ENCODE measurements around the gene SMAD3. TPM values are rescaled to one million over a fixed set of nuclear protein-coding genes. Genes with fewer than 3 reads are reported as not detected.

The SMAD3 gene
- polyA plus RNA-seq, 1 experiment = 59.4 TPM

DNA sequence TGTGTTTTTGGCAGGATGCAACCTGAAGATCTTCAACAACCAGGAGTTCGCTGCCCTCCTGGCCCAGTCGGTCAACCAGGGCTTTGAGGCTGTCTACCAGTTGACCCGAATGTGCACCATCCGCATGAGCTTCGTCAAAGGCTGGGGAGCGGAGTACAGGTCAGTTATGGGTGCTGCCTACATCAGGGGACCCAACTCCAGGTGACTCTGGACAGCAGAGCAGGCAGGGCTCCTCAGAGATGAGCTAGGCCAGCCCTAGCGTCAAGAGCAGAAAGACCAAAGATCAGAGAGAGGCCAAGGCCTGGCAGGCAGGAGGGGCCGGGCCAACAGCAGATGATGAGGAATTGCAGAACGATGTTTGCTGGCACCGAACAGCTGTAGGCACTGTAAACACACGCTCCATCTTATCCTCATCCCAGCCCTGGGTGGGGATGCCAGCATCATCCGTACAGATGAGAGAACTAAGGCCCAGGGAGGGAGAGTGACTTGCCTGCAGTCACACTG, 122.0 kb downstream of the SMAD3 start:
- TF ChIP-seq, protein P1, sequence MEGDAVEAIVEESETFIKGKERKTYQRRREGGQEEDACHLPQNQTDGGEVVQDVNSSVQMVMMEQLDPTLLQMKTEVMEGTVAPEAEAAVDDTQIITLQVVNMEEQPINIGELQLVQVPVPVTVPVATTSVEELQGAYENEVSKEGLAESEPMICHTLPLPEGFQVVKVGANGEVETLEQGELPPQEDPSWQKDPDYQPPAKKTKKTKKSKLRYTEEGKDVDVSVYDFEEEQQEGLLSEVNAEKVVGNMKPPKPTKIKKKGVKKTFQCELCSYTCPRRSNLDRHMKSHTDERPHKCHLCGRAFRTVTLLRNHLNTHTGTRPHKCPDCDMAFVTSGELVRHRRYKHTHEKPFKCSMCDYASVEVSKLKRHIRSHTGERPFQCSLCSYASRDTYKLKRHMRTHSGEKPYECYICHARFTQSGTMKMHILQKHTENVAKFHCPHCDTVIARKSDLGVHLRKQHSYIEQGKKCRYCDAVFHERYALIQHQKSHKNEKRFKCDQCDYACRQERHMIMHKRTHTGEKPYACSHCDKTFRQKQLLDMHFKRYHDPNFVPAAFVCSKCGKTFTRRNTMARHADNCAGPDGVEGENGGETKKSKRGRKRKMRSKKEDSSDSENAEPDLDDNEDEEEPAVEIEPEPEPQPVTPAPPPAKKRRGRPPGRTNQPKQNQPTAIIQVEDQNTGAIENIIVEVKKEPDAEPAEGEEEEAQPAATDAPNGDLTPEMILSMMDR (IDR thresholded peaks at IDR 0.05; ENCODE audit: insufficient read depth, low read depth, low read length) = no peak
- ChIA-PET CTCF (interaction anchor here (0.7 to 1.5 kb wide), 3 partner anchors 8 to 246 kb away, joined by 3 read pairs; no protein-coding TSS in a partner anchor), POLR2A (no interaction called here)
- H3K4me3 ChIP-seq (ENCODE audit: low read depth, low read length) = no peak overlapping the region
- no peaks in the 10 kb centered on the region for H3K27me3 ChIP-seq (ENCODE audit: control insufficient read depth, insufficient read depth, low read length)
- peaks cover 48% of the 10 kb centered on the region for H3K36me3 ChIP-seq (ENCODE audit: control insufficient read depth, insufficient read depth, low read length)
- no peak for DNase-seq (ENCODE audit: low read depth)

DNA sequence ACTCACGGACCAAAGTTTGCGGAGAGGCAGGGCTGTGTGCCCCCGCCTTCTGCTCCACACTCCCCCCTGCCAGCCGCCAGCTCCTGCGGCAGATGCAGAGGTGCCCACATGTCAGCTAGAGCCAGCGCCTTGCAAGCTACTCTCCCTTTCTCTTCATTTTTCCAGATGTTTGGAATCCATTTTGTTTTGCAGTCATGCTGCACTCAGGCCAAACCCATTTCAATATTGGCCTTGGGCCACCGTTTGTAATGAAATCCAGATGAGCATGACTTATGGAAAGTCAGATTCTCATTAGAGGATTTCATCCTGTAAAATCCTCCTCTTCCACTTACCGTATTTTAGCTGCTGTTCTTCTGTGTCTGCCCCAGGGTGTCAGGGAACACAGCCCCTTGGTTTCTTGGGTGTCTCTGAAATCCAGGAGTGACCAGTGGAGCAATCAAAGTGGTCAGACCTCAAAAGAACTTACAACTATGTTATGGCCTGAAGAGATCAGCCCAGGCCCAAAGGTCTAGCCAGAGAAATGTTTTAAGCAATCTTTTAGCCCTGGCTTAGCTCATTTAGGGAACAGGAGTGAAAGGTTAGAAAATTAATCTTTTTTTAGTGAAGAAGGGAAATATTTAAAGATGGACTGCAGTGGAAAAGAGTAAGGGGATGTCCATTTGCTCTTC, 123.3 kb downstream of the SMAD3 start:
- H3K27me3 ChIP-seq (ENCODE audit: control insufficient read depth, insufficient read depth, low read length) = no peaks in the 10 kb centered on the region
- peak; percentile 87 for DNase-seq (ENCODE audit: low read depth)
- TF ChIP-seq, protein P1 (IDR thresholded peaks at IDR 0.05; ENCODE audit: insufficient read depth, low read depth, low read length) = no peak
- POLR2A ChIA-PET = interaction anchor here (0.6 kb wide), 1 partner anchor 147 kb away, joined by 3 read pairs; no protein-coding TSS in a partner anchor
- H3K4me3 ChIP-seq (ENCODE audit: low read depth, low read length) = no peak overlapping the region
- CTCF ChIA-PET = interaction anchor here (1.0 to 1.5 kb wide), 4 partner anchors 8 to 245 kb away, joined by 3 read pairs; no protein-coding TSS in a partner anchor
- peaks cover 49% of the 10 kb centered on the region for H3K36me3 ChIP-seq (ENCODE audit: control insufficient read depth, insufficient read depth, low read length)

DNA sequence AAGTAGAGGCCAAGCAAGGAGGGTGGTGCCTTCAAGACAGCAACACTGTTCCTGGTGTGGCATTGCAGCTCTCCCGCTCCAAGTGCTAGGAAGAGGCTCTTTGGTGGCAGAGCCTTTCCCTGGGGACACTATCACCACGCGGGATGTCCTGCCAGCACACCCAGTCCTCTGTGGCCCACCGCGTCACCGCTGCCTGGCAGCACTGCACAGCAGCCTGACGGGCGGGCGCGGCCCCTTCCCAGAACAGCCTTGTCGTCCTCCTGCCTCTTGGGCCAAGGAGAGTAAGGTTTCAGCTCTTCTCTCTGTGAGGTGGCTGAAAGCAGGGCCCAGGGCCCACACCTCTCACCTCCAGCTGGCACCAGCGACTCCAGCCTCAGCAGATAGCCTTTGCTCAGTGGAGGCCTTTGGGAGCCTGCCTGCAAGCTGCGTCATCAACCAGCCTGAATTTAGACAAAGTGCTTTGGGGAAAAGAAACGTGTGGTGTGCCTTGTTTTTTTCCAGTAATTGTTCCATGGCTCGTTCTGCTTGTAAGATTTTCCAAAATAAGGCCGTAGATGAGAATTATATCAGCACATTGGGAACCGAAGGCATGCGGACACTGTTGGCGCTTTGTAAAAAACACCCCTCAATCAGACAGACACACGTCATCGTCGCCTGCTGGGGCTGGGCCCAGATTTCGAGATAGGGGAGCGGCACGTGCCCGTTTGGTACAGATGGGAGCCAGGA, 124.1 kb downstream of the SMAD3 start:
- H3K27me3 ChIP-seq (ENCODE audit: control insufficient read depth, insufficient read depth, low read length) = no peaks in the 10 kb centered on the region
- ChIA-PET CTCF (interaction anchor here (1.0 to 1.3 kb wide), 3 partner anchors 9 to 115 kb away, joined by 3 read pairs; no protein-coding TSS in a partner anchor), POLR2A (no interaction called here)
- TF ChIP-seq, protein P1 (IDR thresholded peaks at IDR 0.05; ENCODE audit: insufficient read depth, low read depth, low read length) = no peak
- peaks cover 47% of the 10 kb centered on the region for H3K36me3 ChIP-seq (ENCODE audit: control insufficient read depth, insufficient read depth, low read length)
- no peak overlapping the region for H3K4me3 ChIP-seq (ENCODE audit: low read depth, low read length)
- DNase-seq (ENCODE audit: low read depth) = no peak

DNA sequence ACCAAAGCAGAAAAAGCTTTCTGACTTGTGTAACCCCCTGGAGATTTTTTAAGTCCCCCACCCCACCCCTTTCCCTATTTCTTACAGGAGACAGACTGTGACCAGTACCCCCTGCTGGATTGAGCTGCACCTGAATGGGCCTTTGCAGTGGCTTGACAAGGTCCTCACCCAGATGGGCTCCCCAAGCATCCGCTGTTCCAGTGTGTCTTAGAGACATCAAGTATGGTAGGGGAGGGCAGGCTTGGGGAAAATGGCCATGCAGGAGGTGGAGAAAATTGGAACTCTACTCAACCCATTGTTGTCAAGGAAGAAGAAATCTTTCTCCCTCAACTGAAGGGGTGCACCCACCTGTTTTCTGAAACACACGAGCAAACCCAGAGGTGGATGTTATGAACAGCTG, 124.9 kb downstream of the SMAD3 start:
- ChIA-PET CTCF (no interaction called here), POLR2A (no interaction called here)
- Histone ChIP-seq H3K27me3 (ENCODE audit: control insufficient read depth, insufficient read depth, low read length) (no peaks in the 10 kb centered on the region), H3K4me3 (ENCODE audit: low read depth, low read length) (no peak overlapping the region), H3K36me3 (ENCODE audit: control insufficient read depth, insufficient read depth, low read length) (peaks cover 40% of the 10 kb centered on the region)
- DNase-seq (ENCODE audit: low read depth) = no peak
- TF ChIP-seq, protein P1 (IDR thresholded peaks at IDR 0.05; ENCODE audit: insufficient read depth, low read depth, low read length) = no peak

DNA sequence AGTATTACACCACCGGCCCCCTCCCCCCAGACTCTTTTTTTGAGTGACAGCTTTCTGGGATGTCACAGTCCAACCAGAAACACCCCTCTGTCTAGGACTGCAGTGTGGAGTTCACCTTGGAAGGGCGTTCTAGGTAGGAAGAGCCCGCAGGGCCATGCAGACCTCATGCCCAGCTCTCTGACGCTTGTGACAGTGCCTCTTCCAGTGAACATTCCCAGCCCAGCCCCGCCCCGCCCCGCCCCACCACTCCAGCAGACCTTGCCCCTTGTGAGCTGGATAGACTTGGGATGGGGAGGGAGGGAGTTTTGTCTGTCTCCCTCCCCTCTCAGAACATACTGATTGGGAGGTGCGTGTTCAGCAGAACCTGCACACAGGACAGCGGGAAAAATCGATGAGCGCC, 125.4 kb downstream of the SMAD3 start:
- no peak for DNase-seq (ENCODE audit: low read depth)
- POLR2A ChIA-PET = no interaction called here
- H3K27me3 ChIP-seq (ENCODE audit: control insufficient read depth, insufficient read depth, low read length) = no peaks in the 10 kb centered on the region
- H3K36me3 ChIP-seq (ENCODE audit: control insufficient read depth, insufficient read depth, low read length) = peaks cover 39% of the 10 kb centered on the region
- CTCF ChIA-PET = no interaction called here
- TF ChIP-seq, protein P1 (IDR thresholded peaks at IDR 0.05; ENCODE audit: insufficient read depth, low read depth, low read length) = no peak
- no peak overlapping the region for H3K4me3 ChIP-seq (ENCODE audit: low read depth, low read length)

Measured in BJ (cell line).